BE2C (cell line): ENCODE results near the gene BAZ2B.

Source experiments
- DNase-seq: peaks from one replicate; pipeline ENCODE4 v3.0.0-alpha.2; 2020
- H3K27me3 ChIP-seq: fragments of 250-450 bp; sonication (Bioruptor Pico); 2 replicates; pipeline ENCODE4 v1.5.1; 2020; ENCODE audit warnings: mild to moderate bottlenecking
- H3K36me3 ChIP-seq: fragments of 250-450 bp; sonication (Bioruptor Pico); 2 replicates; pipeline ENCODE4 v1.5.1; 2020; ENCODE audit warnings: mild to moderate bottlenecking
- H3K4me1 ChIP-seq: fragments of 250-450 bp; sonication (Bioruptor Pico); 2 replicates; pipeline ENCODE4 v1.5.1; 2020
- H3K4me3 ChIP-seq: 2 replicates; pipeline ENCODE4 v1.5.1; 2011; ENCODE audit warnings: low read depth, low read length
- H3K9me3 ChIP-seq: fragments of 250-450 bp; sonication (Bioruptor Pico); 2 replicates; pipeline ENCODE4 v1.5.1; 2020
- CTCF ChIP-seq: IDR thresholded peaks from 2 replicates; pipeline ENCODE4 v1.5.1; 2012; ENCODE audit warnings: mild to moderate bottlenecking, low read depth, low read length

BAZ2B gene

GRCh38 chr2:159526433-159526832 lies 89.9 kb downstream of the BAZ2B start:
- no peak for TF ChIP-seq CTCF
- Histone ChIP-seq H3K4me1 (no peaks in the 10 kb centered on the region), H3K36me3 (no peaks in the 10 kb centered on the region), H3K4me3 (no peak overlapping the region), H3K27me3 (no peaks in the 10 kb centered on the region), H3K9me3 (no peaks in the 10 kb centered on the region)
- DNase-seq = no peak

GRCh38 chr2:159525012-159525411 lies 91.3 kb downstream of the BAZ2B start:
- no peak for DNase-seq
- Histone ChIP-seq H3K27me3 (no peaks in the 10 kb centered on the region), H3K9me3 (no peaks in the 10 kb centered on the region), H3K36me3 (no peaks in the 10 kb centered on the region), H3K4me3 (no peak overlapping the region), H3K4me1 (no peaks in the 10 kb centered on the region)
- TF ChIP-seq CTCF = no peak

GRCh38 chr2:159521272-159521671 lies 95.1 kb downstream of the BAZ2B start:
- no peak overlapping the region for H3K4me3 ChIP-seq
- no peaks in the 10 kb centered on the region for H3K4me1 ChIP-seq
- no peak for TF ChIP-seq CTCF
- no peaks in the 10 kb centered on the region for H3K27me3 ChIP-seq
- no peaks in the 10 kb centered on the region for H3K36me3 ChIP-seq
- no peak for DNase-seq
- H3K9me3 ChIP-seq = no peaks in the 10 kb centered on the region

- no peaks in the 10 kb centered on the region for H3K36me3 ChIP-seq
- H3K4me3 ChIP-seq = no peak overlapping the region
- no peaks in the 10 kb centered on the region for H3K4me1 ChIP-seq
- H3K27me3 ChIP-seq = no peaks in the 10 kb centered on the region
- no peak for DNase-seq
- no peak for TF ChIP-seq CTCF
- H3K9me3 ChIP-seq = no peaks in the 10 kb centered on the region
Observed at GRCh38 chr2:159518321-159519005, 97.9 kb downstream of the BAZ2B start.

- Histone ChIP-seq H3K36me3 (no peaks in the 10 kb centered on the region), H3K27me3 (no peaks in the 10 kb centered on the region), H3K4me3 (peak overlapping the region; percentile 46), H3K4me1 (no peaks in the 10 kb centered on the region), H3K9me3 (no peaks in the 10 kb centered on the region)
- no peak for DNase-seq
- no peak for TF ChIP-seq CTCF
Observed at GRCh38 chr2:159516241-159516758, 100.0 kb downstream of the BAZ2B start.

- H3K4me3 ChIP-seq = no peak overlapping the region
- no peak for TF ChIP-seq CTCF
- DNase-seq = no peak
Observed at GRCh38 chr2:159515441-159515840, 100.9 kb downstream of the BAZ2B start.

More at GRCh38 chr2:159515441-159515840, 100.9 kb downstream of the BAZ2B start:
- H3K4me1 ChIP-seq = no peaks in the 10 kb centered on the region
- H3K27me3 ChIP-seq = no peaks in the 10 kb centered on the region
- no peaks in the 10 kb centered on the region for H3K36me3 ChIP-seq
- no peaks in the 10 kb centered on the region for H3K9me3 ChIP-seq
